ENCODE results near the gene HBD.

Gene HBD

DNA sequence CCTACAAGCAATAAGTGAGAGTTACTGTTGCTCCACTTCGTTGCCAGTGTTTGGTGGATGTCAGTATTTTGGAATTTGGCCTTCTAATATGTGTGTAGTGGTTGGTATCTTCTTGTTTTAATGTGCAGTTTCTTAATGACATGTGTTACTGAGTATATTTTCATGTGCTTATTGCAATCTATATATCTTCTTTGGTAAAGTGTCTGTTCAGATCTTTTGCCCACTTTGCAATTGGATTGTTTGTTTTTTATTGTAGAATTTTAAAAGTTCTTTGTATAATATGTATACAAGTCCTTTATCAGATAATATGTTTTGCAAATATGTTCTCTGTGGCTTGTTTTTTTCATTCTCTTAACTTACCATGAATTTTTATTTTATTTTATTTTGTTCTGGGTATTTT, 41.5 kb downstream of the HBD start:
- ChIA-PET CTCF (no interaction called here), POLR2A (no interaction called here)
- no peak for DNase-seq (ENCODE audit: extremely low spot score)
- TF ChIP-seq ZNF384 (IDR thresholded peaks at IDR 0.05): no peak

DNA sequence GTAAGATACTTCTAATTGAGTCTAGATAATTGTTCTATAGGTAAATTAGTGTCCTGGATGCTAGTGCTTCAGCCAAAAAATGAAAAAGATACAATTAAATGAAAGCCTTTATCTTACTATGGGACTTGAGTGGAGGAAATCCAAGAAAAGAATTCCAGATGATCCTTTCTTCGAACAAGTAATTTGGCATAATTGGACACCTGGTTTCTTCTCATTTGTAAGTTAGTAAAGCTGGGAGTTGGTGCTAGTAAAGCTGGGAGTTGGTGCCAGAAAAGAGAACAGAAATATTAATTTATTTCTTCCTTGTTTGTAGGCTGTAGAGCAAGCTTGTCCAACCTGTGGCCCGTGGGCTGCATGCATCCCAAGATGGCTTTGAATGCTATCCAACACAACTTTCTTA, 46.1 kb downstream of the HBD start:
- TF ChIP-seq SP1 (IDR thresholded peaks at IDR 0.05): no peak
- no peak for TF ChIP-seq CTBP1 (IDR thresholded peaks at IDR 0.05; ENCODE audit: borderline replicate concordance)
- TF ChIP-seq ARNT (IDR thresholded peaks at IDR 0.05): no peak
- TF ChIP-seq ZNF384 (IDR thresholded peaks at IDR 0.05): no peak
- TF ChIP-seq FOXM1 (IDR thresholded peaks at IDR 0.05; ENCODE audit: borderline replicate concordance): no peak
- TF ChIP-seq, protein P1, sequence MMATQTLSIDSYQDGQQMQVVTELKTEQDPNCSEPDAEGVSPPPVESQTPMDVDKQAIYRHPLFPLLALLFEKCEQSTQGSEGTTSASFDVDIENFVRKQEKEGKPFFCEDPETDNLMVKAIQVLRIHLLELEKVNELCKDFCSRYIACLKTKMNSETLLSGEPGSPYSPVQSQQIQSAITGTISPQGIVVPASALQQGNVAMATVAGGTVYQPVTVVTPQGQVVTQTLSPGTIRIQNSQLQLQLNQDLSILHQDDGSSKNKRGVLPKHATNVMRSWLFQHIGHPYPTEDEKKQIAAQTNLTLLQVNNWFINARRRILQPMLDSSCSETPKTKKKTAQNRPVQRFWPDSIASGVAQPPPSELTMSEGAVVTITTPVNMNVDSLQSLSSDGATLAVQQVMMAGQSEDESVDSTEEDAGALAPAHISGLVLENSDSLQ (IDR thresholded peaks at IDR 0.05): no peak
- TF ChIP-seq ELF4 (IDR thresholded peaks at IDR 0.05): no peak
- TF ChIP-seq NFRKB (IDR thresholded peaks at IDR 0.05): no peak
- TF ChIP-seq L3MBTL2 (conservative IDR thresholded peaks at IDR 0.05): no peak
- no peak for TF ChIP-seq LEF1 (IDR thresholded peaks at IDR 0.05; ENCODE audit: borderline replicate concordance)
- TF ChIP-seq TARDBP (IDR thresholded peaks at IDR 0.05): no peak
- no peak for TF ChIP-seq FOXA1 (IDR thresholded peaks at IDR 0.05)
- no peak for TF ChIP-seq SUZ12 (IDR thresholded peaks at IDR 0.05)
- TF ChIP-seq HDGF (IDR thresholded peaks at IDR 0.05; ENCODE audit: borderline replicate concordance): no peak
- no peak for TF ChIP-seq FOXK2 (IDR thresholded peaks at IDR 0.05)
- TF ChIP-seq BHLHE40 (IDR thresholded peaks at IDR 0.05; ENCODE audit: borderline replicate concordance): no peak
- ChIA-PET CTCF (interaction anchor here (0.6 kb wide), 1 partner anchor 1358 kb away, joined by 3 read pairs; no protein-coding TSS in a partner anchor), POLR2A (no interaction called here)

More for the DNA sequence above, 46.1 kb downstream of the HBD start:
- no peak for DNase-seq (ENCODE audit: extremely low spot score)
